GM23248 (cell line): ENCODE measurements around the gene RUFY4. TPM values are rescaled to one million over a fixed set of nuclear protein-coding genes. Genes with fewer than 3 reads are reported as not detected.

Source experiments
- DNase-seq: peaks from one replicate; pipeline ENCODE4 v3.0.0-alpha.2; 2015
- H2AFZ ChIP-seq: fragments of 200-600 bp; sonication (generic); 2 replicates; pipeline ENCODE4 v1.6.1; 2016; ENCODE audit warnings: antibody characterized with exemption
- H3F3A ChIP-seq: fragments of 200-600 bp; sonication (generic); 2 replicates; pipeline ENCODE4 v1.6.1; 2016; ENCODE audit warnings: mild to moderate bottlenecking, antibody characterized with exemption, mixed run types; ENCODE audit not compliant: insufficient read depth
- H3K27ac ChIP-seq: fragments of 200-600 bp; sonication (generic); 2 replicates; pipeline ENCODE4 v1.5.1; 2016; ENCODE audit warnings: mild to moderate bottlenecking
- H3K27me3 ChIP-seq: fragments of 200-600 bp; sonication (generic); replicated peaks from 2 replicates; pipeline ENCODE4 v1.6.1; 2016; ENCODE audit warnings: mild to moderate bottlenecking; ENCODE audit not compliant: insufficient read depth
- H3K36me3 ChIP-seq: fragments of 200-600 bp; sonication (generic); 2 replicates; pipeline ENCODE4 v1.6.1; 2016; ENCODE audit warnings: low read depth, mild to moderate bottlenecking
- H3K4me1 ChIP-seq: fragments of 200-600 bp; sonication (generic); 2 replicates; pipeline ENCODE4 v1.6.1; 2016; ENCODE audit warnings: mild to moderate bottlenecking; ENCODE audit not compliant: insufficient read depth
- H3K4me2 ChIP-seq: fragments of 200-600 bp; sonication (generic); one replicate; pipeline ENCODE4 v1.6.1; 2016; ENCODE audit warnings: mild to moderate bottlenecking; ENCODE audit not compliant: unreplicated experiment
- H3K4me3 ChIP-seq: fragments of 200-600 bp; sonication (generic); 2 replicates; pipeline ENCODE4 v1.5.1; 2016; ENCODE audit warnings: mild to moderate bottlenecking
- H3K79me2 ChIP-seq: fragments of 200-600 bp; sonication (generic); 2 replicates; pipeline ENCODE4 v1.6.1; 2016; ENCODE audit warnings: mild to moderate bottlenecking; ENCODE audit not compliant: insufficient read depth
- H3K9ac ChIP-seq: fragments of 200-600 bp; sonication (generic); 2 replicates; pipeline ENCODE4 v1.6.1; 2016; ENCODE audit warnings: mild to moderate bottlenecking
- H3K9me2 ChIP-seq: fragments of 200-600 bp; sonication (generic); 2 replicates; pipeline ENCODE4 v1.6.1; 2016; ENCODE audit warnings: mixed run types, mild to moderate bottlenecking, moderate library complexity; ENCODE audit not compliant: insufficient read depth
- H3K9me3 ChIP-seq: fragments of 200-600 bp; sonication (generic); one replicate; pipeline ENCODE4 v1.6.1; 2017; ENCODE audit warnings: low read depth
- H4K20me1 ChIP-seq: fragments of 200-600 bp; sonication (generic); 2 replicates; pipeline ENCODE4 v1.6.0; 2016; ENCODE audit not compliant: insufficient read depth
- EZH2 ChIP-seq: fragments of 200-600 bp; sonication (generic); IDR thresholded peaks from 2 replicates; pipeline ENCODE4 v1.6.1; 2018; ENCODE audit warnings: antibody characterized with exemption, mild to moderate bottlenecking; ENCODE audit not compliant: insufficient read depth, poor library complexity, severe bottlenecking
- EZH2phosphoT487 ChIP-seq: fragments of 200-600 bp; sonication (generic); IDR thresholded peaks from 2 replicates; pipeline ENCODE4 v1.6.1; 2018; ENCODE audit warnings: antibody characterized with exemption, moderate library complexity, mild to moderate bottlenecking, low read depth; ENCODE audit not compliant: insufficient read depth
- WGBS, 2 experiments: methylation state at CpG; one replicate each; pipeline ENCODE4 v1.1.6; 2015 to 2017; ENCODE audit warnings: low lambda C conversion rate in 2 of 2, low coverage in 1 of 2; ENCODE audit errors: missing lambda C conversion rate in 2 of 2; 5-methylcytosine and 5-hydroxymethylcytosine counted together
- in situ Hi-C: fragments of 300-500 bp; cut with MboI; formaldehyde crosslinking; loops from 2 replicates; pipeline ENCODE4 v1.15.0; 2020
- polyA plus RNA-seq: library from polyadenylated mRNA; unstranded; fragments of >200 nt; fragmentation: Nextera tagmentation; extraction: Ambion mirVana; gene quantifications from 2 replicates; pipeline ENCODE4 v1.2.1, GENCODE V29; 2016
- total RNA-seq: library from RNA; depleted of rRNA; stranded (reverse); fragments of >200 nt; shearing (Covaris generic); gene quantifications from 2 replicates; pipeline ENCODE4 v1.2.3, GENCODE V29; 2014

Gene RUFY4
- total and polyA plus RNA-seq, 2 experiments from 2014 or later = not detected

GRCh38 chr2:218123986-218124385 lies 54.9 kb downstream of the RUFY4 start:
- Histone ChIP-seq H2AFZ (no peak overlapping the region), H3K9me2 (no peaks in the 10 kb centered on the region), H3F3A (no peaks in the 10 kb centered on the region), H3K79me2 (no peaks in the 10 kb centered on the region), H3K27me3 (peaks cover 68% of the 10 kb centered on the region), H3K9me3 (peaks cover 4% of the 10 kb centered on the region), H4K20me1 (no peaks in the 10 kb centered on the region), H3K27ac (no peak overlapping the region), H3K36me3 (no peaks in the 10 kb centered on the region), H3K4me3 (no peak overlapping the region), H3K4me1 (no peaks in the 10 kb centered on the region), H3K4me2 (no peak overlapping the region), H3K9ac (no peak overlapping the region)
- no peak for TF ChIP-seq EZH2phosphoT487
- TF ChIP-seq EZH2 = no peak
- in situ Hi-C loops = no loop called here
- 48 to 51% methylated on average over 4 of the region's 4 CpGs for whole genome bisulfite sequencing, 2 experiments
- no peak for DNase-seq

- in situ Hi-C loops = no loop called here
These were observed 56.0 kb downstream of the RUFY4 start for GRCh38 chr2:218125095-218125494.

GRCh38 chr2:218125626-218126080 lies 56.6 kb downstream of the RUFY4 start, which contains the start of gene CXCR2:
TSS of gene CXCR2 (plus strand) at chr2:218126028. CDS start at chr2:218134802, 8,774 bp downstream.
- H2AFZ ChIP-seq = no peak within 1 kb of the TSS
- H3K9ac ChIP-seq = no peak within 1 kb of the TSS
- no peaks in the 10 kb centered on the region for H4K20me1 ChIP-seq
- H3F3A ChIP-seq = no peaks in the 10 kb centered on the region
- no peaks in the 10 kb centered on the region for H3K79me2 ChIP-seq
- DNase-seq = no peak
- TF ChIP-seq EZH2phosphoT487 (no peak), EZH2 (no peak)
- H3K4me1 ChIP-seq = no peaks in the 10 kb centered on the region
- no peaks in the 10 kb centered on the region for H3K9me2 ChIP-seq
- H3K27me3 ChIP-seq = peaks cover 76% of the 10 kb centered on the region
- no peak within 1 kb of the TSS for H3K4me2 ChIP-seq
- in situ Hi-C loops = no loop called here
- 74 to 85% methylated on average over 8 of the region's 8 CpGs for WGBS, 2 experiments
- no peaks in the 10 kb centered on the region for H3K36me3 ChIP-seq
- H3K27ac ChIP-seq = no peak within 1 kb of the TSS
- H3K4me3 ChIP-seq = no peak within 1 kb of the TSS
- peaks cover 4% of the 10 kb centered on the region for H3K9me3 ChIP-seq

More at GRCh38 chr2:218125095-218125494, 56.0 kb downstream of the RUFY4 start:
- H3K9ac ChIP-seq = no peak overlapping the region
- peaks cover 4% of the 10 kb centered on the region for H3K9me3 ChIP-seq
- no peak for TF ChIP-seq EZH2
- H3K27me3 ChIP-seq = peaks cover 76% of the 10 kb centered on the region
- WGBS, 2 experiments = 17 to 18% methylated on average over 4 of the region's 4 CpGs
- DNase-seq = no peak
- H3K27ac ChIP-seq = no peak overlapping the region
- H3K4me3 ChIP-seq = no peak overlapping the region
- no peak overlapping the region for H3K4me2 ChIP-seq
- H3F3A ChIP-seq = no peaks in the 10 kb centered on the region
- H2AFZ ChIP-seq = no peak overlapping the region
- H3K79me2 ChIP-seq = no peaks in the 10 kb centered on the region
- no peaks in the 10 kb centered on the region for H3K9me2 ChIP-seq
- H3K36me3 ChIP-seq = no peaks in the 10 kb centered on the region
- no peaks in the 10 kb centered on the region for H3K4me1 ChIP-seq
- H4K20me1 ChIP-seq = no peaks in the 10 kb centered on the region

GRCh38 chr2:218127929-218128455 lies 58.9 kb downstream of the RUFY4 start:
- Histone ChIP-seq H3K9ac (no peak overlapping the region), H3K36me3 (no peaks in the 10 kb centered on the region), H3K27me3 (peaks cover 66% of the 10 kb centered on the region), H4K20me1 (no peaks in the 10 kb centered on the region), H3K4me1 (no peaks in the 10 kb centered on the region), H3F3A (no peaks in the 10 kb centered on the region), H3K4me3 (no peak overlapping the region), H3K9me3 (no peaks in the 10 kb centered on the region), H3K27ac (no peak overlapping the region), H3K9me2 (no peaks in the 10 kb centered on the region), H3K4me2 (no peak overlapping the region), H3K79me2 (no peaks in the 10 kb centered on the region), H2AFZ (no peak overlapping the region)
- DNase-seq = no peak
- in situ Hi-C loops = no loop called here
- 57 to 60% methylated on average over 3 of the region's 3 CpGs for WGBS, 2 experiments
- TF ChIP-seq EZH2 = no peak
- TF ChIP-seq EZH2phosphoT487 = no peak
